Type B pancreatic cell (in vitro differentiated cells): ENCODE measurements around the gene SDC1. TPM values are rescaled to one million over a fixed set of nuclear protein-coding genes. Genes with fewer than 3 reads are reported as not detected.

Experiments
- DNase-seq: peaks from one replicate; pipeline ENCODE4 v3.0.0; 2021; ENCODE audit warnings: mixed read lengths; ENCODE audit not compliant: unreplicated experiment; ENCODE audit errors: extremely low spot score
- H3K27ac Mint-ChIP-seq: 2 replicates; pipeline ENCODE4 v1.8.0; 2021; ENCODE audit warnings: mild to moderate bottlenecking, mixed read lengths
- H3K27me3 Mint-ChIP-seq: 2 replicates; pipeline ENCODE4 v1.8.0; 2021; ENCODE audit warnings: mixed read lengths
- H3K36me3 Mint-ChIP-seq: 2 replicates; pipeline ENCODE4 v1.8.0; 2021; ENCODE audit warnings: mixed read lengths
- H3K4me1 Mint-ChIP-seq: one replicate; pipeline ENCODE4 v1.8.0; 2021; ENCODE audit warnings: mixed read lengths; ENCODE audit not compliant: unreplicated experiment
- H3K4me3 Mint-ChIP-seq: 2 replicates; pipeline ENCODE4 v1.8.0; 2021; ENCODE audit warnings: mild to moderate bottlenecking, mixed read lengths
- H3K9me3 Mint-ChIP-seq: 2 replicates; pipeline ENCODE4 v1.8.0; 2021; ENCODE audit warnings: mixed read lengths
- total RNA-seq: library from RNA; stranded (reverse); gene quantifications from 2 replicates; pipeline ENCODE4 v1.2.1, GENCODE V29; 2021; ENCODE audit warnings: low replicate concordance
- TF ChIP-seq, protein P1 (sequence below): fragments of 200-600 bp; sonication (generic); conservative IDR thresholded peaks from 2 replicates; pipeline ENCODE4 v1.5.0; 2021; ENCODE audit warnings: antibody characterized with exemption, mild to moderate bottlenecking

Gene SDC1
- total RNA-seq, 1 donor from 2014 or later, result 164 TPM

GRCh38 chr2:20231598-20232026, 6.7 kb upstream of the SDC1 start:
- H3K27me3 Mint-ChIP-seq, result no peaks in the 10 kb centered on the region
- H3K36me3 Mint-ChIP-seq, result no peaks in the 10 kb centered on the region
- TF ChIP-seq, protein P1, sequence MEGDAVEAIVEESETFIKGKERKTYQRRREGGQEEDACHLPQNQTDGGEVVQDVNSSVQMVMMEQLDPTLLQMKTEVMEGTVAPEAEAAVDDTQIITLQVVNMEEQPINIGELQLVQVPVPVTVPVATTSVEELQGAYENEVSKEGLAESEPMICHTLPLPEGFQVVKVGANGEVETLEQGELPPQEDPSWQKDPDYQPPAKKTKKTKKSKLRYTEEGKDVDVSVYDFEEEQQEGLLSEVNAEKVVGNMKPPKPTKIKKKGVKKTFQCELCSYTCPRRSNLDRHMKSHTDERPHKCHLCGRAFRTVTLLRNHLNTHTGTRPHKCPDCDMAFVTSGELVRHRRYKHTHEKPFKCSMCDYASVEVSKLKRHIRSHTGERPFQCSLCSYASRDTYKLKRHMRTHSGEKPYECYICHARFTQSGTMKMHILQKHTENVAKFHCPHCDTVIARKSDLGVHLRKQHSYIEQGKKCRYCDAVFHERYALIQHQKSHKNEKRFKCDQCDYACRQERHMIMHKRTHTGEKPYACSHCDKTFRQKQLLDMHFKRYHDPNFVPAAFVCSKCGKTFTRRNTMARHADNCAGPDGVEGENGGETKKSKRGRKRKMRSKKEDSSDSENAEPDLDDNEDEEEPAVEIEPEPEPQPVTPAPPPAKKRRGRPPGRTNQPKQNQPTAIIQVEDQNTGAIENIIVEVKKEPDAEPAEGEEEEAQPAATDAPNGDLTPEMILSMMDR, result no peak
- peak overlapping the region; percentile 2 for H3K4me3 Mint-ChIP-seq
- DNase-seq, result peak; percentile 65
- H3K4me1 Mint-ChIP-seq, result peaks cover 17% of the 10 kb centered on the region
- peak overlapping the region; percentile 100 for H3K27ac Mint-ChIP-seq
- no peaks in the 10 kb centered on the region for H3K9me3 Mint-ChIP-seq

DNA sequence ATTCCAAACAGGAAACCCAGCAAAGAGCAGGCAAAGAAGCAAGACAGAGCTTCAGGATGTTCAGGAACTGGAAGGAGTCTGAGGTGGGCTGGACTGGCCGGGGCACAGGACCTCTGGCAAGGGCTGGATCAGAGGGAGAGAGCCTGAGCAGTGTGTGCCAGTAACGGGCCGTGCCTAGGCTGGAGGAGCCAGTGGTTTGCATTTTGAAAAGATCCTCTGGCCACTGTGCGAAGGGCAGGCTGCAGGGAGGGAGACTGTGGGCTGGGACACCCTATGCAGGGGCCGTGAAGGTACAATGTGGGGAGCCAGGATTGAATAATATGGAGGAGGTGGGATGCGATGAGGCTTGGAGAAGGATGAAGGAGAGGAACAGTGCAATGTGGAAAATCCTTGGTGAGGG, 6.2 kb upstream of the SDC1 start:
- H3K4me1 Mint-ChIP-seq, result peaks cover 15% of the 10 kb centered on the region
- peak; percentile 43 for DNase-seq
- TF ChIP-seq, protein P1, result no peak
- no peaks in the 10 kb centered on the region for H3K9me3 Mint-ChIP-seq
- H3K27me3 Mint-ChIP-seq, result no peaks in the 10 kb centered on the region
- H3K36me3 Mint-ChIP-seq, result no peaks in the 10 kb centered on the region
- peak overlapping the region; percentile 100 for H3K27ac Mint-ChIP-seq
- H3K4me3 Mint-ChIP-seq, result peak overlapping the region; percentile 2

- Mint-ChIP-seq H3K4me1 (peaks cover 20% of the 10 kb centered on the region), H3K4me3 (no peak overlapping the region), H3K9me3 (no peaks in the 10 kb centered on the region), H3K27ac (peak overlapping the region; percentile 52), H3K36me3 (no peaks in the 10 kb centered on the region), H3K27me3 (no peaks in the 10 kb centered on the region)
- TF ChIP-seq, protein P1, result no peak
- no peak for DNase-seq
Measured at GRCh38 chr2:20230114-20230425, 5.1 kb upstream of the SDC1 start.

GRCh38 chr2:20229322-20230113, 4.6 kb upstream of the SDC1 start:
- peaks cover 20% of the 10 kb centered on the region for H3K4me1 Mint-ChIP-seq
- no peaks in the 10 kb centered on the region for H3K36me3 Mint-ChIP-seq
- H3K27me3 Mint-ChIP-seq, result no peaks in the 10 kb centered on the region
- peak overlapping the region; percentile 52 for H3K27ac Mint-ChIP-seq
- H3K9me3 Mint-ChIP-seq, result no peaks in the 10 kb centered on the region
- H3K4me3 Mint-ChIP-seq, result no peak overlapping the region
- DNase-seq, result peak; percentile 44
- TF ChIP-seq, protein P1, result no peak

DNA sequence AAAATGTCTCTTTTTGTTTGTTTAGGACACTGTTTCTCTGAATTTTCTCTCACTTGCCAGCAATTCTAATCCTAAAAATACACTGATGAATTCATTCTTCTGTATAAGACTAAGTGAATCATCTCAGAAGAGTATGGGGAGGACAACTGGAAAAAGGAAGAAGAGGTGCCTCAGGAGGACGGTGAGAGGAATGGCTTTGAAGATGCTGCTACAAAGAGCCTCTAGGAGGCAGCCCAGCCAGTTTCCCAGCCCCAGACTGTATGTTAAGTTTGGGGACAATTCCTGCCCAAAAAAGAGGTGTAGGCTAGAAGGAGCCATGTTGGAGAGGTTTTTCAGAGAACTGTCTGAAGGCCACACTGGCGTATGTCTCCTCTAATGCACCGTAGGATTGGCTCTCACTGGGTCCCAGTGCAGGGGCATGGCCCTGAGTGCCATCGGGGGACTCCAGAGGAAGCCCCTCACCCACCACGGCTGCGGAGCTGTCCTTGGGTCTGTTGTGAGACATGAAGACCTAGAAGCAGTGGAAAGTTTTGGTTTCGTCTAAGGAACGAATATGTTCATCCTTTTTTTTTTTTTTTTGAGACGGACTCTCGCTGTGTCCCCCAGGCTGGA, 3.1 kb upstream of the SDC1 start:
- H3K4me3 Mint-ChIP-seq, result peak overlapping the region; percentile 62
- TF ChIP-seq, protein P1, result no peak
- peak overlapping the region; percentile 71 for H3K27ac Mint-ChIP-seq
- no peaks in the 10 kb centered on the region for H3K36me3 Mint-ChIP-seq
- peaks cover 20% of the 10 kb centered on the region for H3K4me1 Mint-ChIP-seq
- peak; percentile 22 for DNase-seq
- no peaks in the 10 kb centered on the region for H3K9me3 Mint-ChIP-seq
- H3K27me3 Mint-ChIP-seq, result no peaks in the 10 kb centered on the region
